GM12878 (cell line): Measurements from ENCODE around the gene HSPA1A. TPM values are rescaled to one million over a fixed set of nuclear protein-coding genes. Genes with fewer than 3 reads are reported as not detected.
A peak's percentile ranks its signal among the peaks of the same experiment; 100 is the strongest.

Experiments
- ATAC-seq: fragments of 200-7000 bp; cut with Tn5 transposase; 3 replicates; pipeline ENCODE4 v1.9.1; 2020; ENCODE audit warnings: mild to moderate bottlenecking, moderate library complexity
- BruUV-seq: library from RNA; stranded (reverse); fragments of 400-500 nt; replicated peaks from 2 replicates; lab custom pipeline; 2021; lab: Mats Ljungman, UMichigan
- CTCF ChIA-PET: fragments of 300-600 bp; sonication (Branson Sonifier 250); formaldehyde crosslinking; extraction: SDS; loops from one replicate; lab custom pipeline; 2021; ENCODE audit warnings: inconsistent platforms; lab: Yijun Ruan, JAX
- POLR2A ChIA-PET: fragments of 350-600 bp; formaldehyde crosslinking; extraction: SDS; loops from one replicate; lab custom pipeline; 2021; ENCODE audit warnings: inconsistent platforms; lab: Charles Lee
- RAD21 ChIA-PET: fragments of 300-600 bp; sonication (Branson Sonifier 250); formaldehyde crosslinking; loops from one replicate; lab custom pipeline; 2023; ENCODE audit warnings: antibody characterized with exemption; ENCODE audit not compliant: unreplicated experiment; lab: Charles Lee
- SMC1A ChIA-PET: fragments of 300-600 bp; sonication (Branson Sonifier 250); formaldehyde crosslinking; loops from one replicate; lab custom pipeline; 2023; ENCODE audit not compliant: unreplicated experiment, uncharacterized antibody; lab: Charles Lee
- DNase-seq: peaks from one replicate; pipeline ENCODE4 v3.0.0-alpha.2; 2011; ENCODE audit warnings: low read depth, low spot score
- FAIRE-seq: peaks from 3 replicates; lab custom pipeline; 2011; peaks lifted over from hg19 to GRCh38; lab: Jason Lieb, UNC
- H2AFZ ChIP-seq: 2 replicates; pipeline ENCODE4 v1.6.0; 2011; ENCODE audit warnings: low read depth, low read length, control low read depth; ENCODE audit not compliant: control insufficient read depth
- H3K27ac ChIP-seq: 2 replicates; pipeline ENCODE4 v1.5.1; 2011; ENCODE audit warnings: control low read depth; ENCODE audit not compliant: control insufficient read depth, insufficient read depth
- H3K27me3 ChIP-seq, 2 experiments: replicated peaks in 1 of 2; 2 replicates each; pipeline versions ENCODE4 v1.6.0 to v1.6.1; 2011; ENCODE audit warnings: low read length in 1 of 2; ENCODE audit not compliant: control insufficient read depth in 2 of 2, insufficient read depth in 2 of 2
- H3K36me3 ChIP-seq, 2 experiments: 2 replicates each; pipeline ENCODE4 v1.5.1; 2011; ENCODE audit warnings: low read length in 1 of 2; ENCODE audit not compliant: control insufficient read depth in 2 of 2, insufficient read depth in 2 of 2
- H3K4me1 ChIP-seq: 2 replicates; pipeline ENCODE4 v1.6.1; 2011; ENCODE audit warnings: mild to moderate bottlenecking, low read length, moderate library complexity, mixed read lengths; ENCODE audit not compliant: control insufficient read depth, insufficient read depth
- H3K4me2 ChIP-seq: 2 replicates; pipeline ENCODE4 v1.6.0; 2011; ENCODE audit warnings: control low read depth; ENCODE audit not compliant: control insufficient read depth, insufficient read depth
- H3K4me3 ChIP-seq: fragments of 200-600 bp; sonication (generic); 2 replicates; pipeline ENCODE4 v1.5.1; 2016
- H3K79me2 ChIP-seq: 2 replicates; pipeline ENCODE4 v1.6.0; 2011; ENCODE audit warnings: low read length; ENCODE audit not compliant: control insufficient read depth, insufficient read depth
- H3K9ac ChIP-seq: 2 replicates; pipeline ENCODE4 v1.8.0; 2011; ENCODE audit warnings: low read length, control low read depth, mixed read lengths; ENCODE audit not compliant: control insufficient read depth, insufficient read depth
- H3K9me3 ChIP-seq: replicated peaks from 3 replicates; pipeline ENCODE4 v1.5.1; 2011; ENCODE audit warnings: mild to moderate bottlenecking, low read length; ENCODE audit not compliant: control insufficient read depth, insufficient read depth
- H4K20me1 ChIP-seq: 2 replicates; pipeline ENCODE4 v1.6.0; 2011; ENCODE audit not compliant: control insufficient read depth, insufficient read depth
- BMI1 ChIP-seq: fragments of 450-650 bp; IDR thresholded peaks from 2 replicates; pipeline ENCODE4 v1.6.1; 2016; ENCODE audit warnings: mild to moderate bottlenecking, moderate library complexity, borderline replicate concordance
- CBX3 ChIP-seq: fragments of 200-600 bp; sonication (generic); IDR thresholded peaks from 2 replicates; pipeline ENCODE4 v1.6.1; 2016; ENCODE audit warnings: low read depth, borderline replicate concordance
- FOS ChIP-seq: IDR thresholded peaks from 3 replicates; pipeline ENCODE4 v1.6.1; 2011; ENCODE audit warnings: borderline replicate concordance; ENCODE audit not compliant: insufficient read length; ENCODE audit errors: extremely low read depth
- GATAD2B ChIP-seq: fragments of 450-650 bp; conservative IDR thresholded peaks from 2 replicates; pipeline ENCODE4 v1.6.1; 2017; ENCODE audit warnings: low read depth, mild to moderate bottlenecking, moderate library complexity
- HCFC1 ChIP-seq: fragments of 150-350 bp; IDR thresholded peaks from 2 replicates; pipeline ENCODE4 v1.6.1; 2014; ENCODE audit warnings: low read length
- JUND ChIP-seq: IDR thresholded peaks from 2 replicates; pipeline ENCODE4 v1.6.1; 2012; ENCODE audit warnings: low read depth, mild to moderate bottlenecking, low read length, improper control_type of control experiment, moderate library complexity
- KLF5 ChIP-seq: fragments of 450-650 bp; IDR thresholded peaks from 2 replicates; pipeline ENCODE4 v1.6.1; 2014; ENCODE audit warnings: mild to moderate bottlenecking; ENCODE audit not compliant: partially characterized antibody
- MEF2A ChIP-seq: IDR thresholded peaks from 2 replicates; pipeline ENCODE4 v1.6.1; 2011; ENCODE audit warnings: low read depth, mild to moderate bottlenecking, low read length, moderate library complexity; ENCODE audit not compliant: insufficient read depth
- MYB ChIP-seq: fragments of 150-350 bp; IDR thresholded peaks from 2 replicates; pipeline ENCODE4 v1.6.1; 2014; ENCODE audit warnings: mild to moderate bottlenecking, low read depth, low read length, borderline replicate concordance
- NR2F1 ChIP-seq: fragments of 450-650 bp; conservative IDR thresholded peaks from 2 replicates; pipeline ENCODE4 v1.6.1; 2017; ENCODE audit warnings: mild to moderate bottlenecking
- POLR2A ChIP-seq: IDR thresholded peaks from 2 replicates; pipeline ENCODE4 v1.6.1; 2011; ENCODE audit warnings: low read depth, mild to moderate bottlenecking, low read length
- SPI1 ChIP-seq: IDR thresholded peaks from 2 replicates; pipeline ENCODE4 v1.6.1; 2011; ENCODE audit warnings: low read depth, mild to moderate bottlenecking, low read length, moderate library complexity, borderline replicate concordance; ENCODE audit not compliant: insufficient read depth
- TBL1XR1 ChIP-seq: IDR thresholded peaks from 2 replicates; pipeline ENCODE4 v1.6.1; 2012; ENCODE audit warnings: low read depth, low read length, improper control_type of control experiment
- TCF12 ChIP-seq: IDR thresholded peaks from 2 replicates; pipeline ENCODE4 v1.6.1; 2011; ENCODE audit warnings: low read depth, mild to moderate bottlenecking, low read length
- YBX1 ChIP-seq: fragments of 450-650 bp; IDR thresholded peaks from 2 replicates; pipeline ENCODE4 v1.6.1; 2016; ENCODE audit warnings: antibody characterized with exemption
- ZNF24 ChIP-seq: fragments of 450-650 bp; IDR thresholded peaks from 2 replicates; pipeline ENCODE4 v1.6.1; 2017; ENCODE audit warnings: antibody characterized with exemption, mild to moderate bottlenecking
- ZZZ3 ChIP-seq: IDR thresholded peaks from 2 replicates; pipeline ENCODE4 v1.6.1; 2011; ENCODE audit warnings: low read depth; ENCODE audit not compliant: control insufficient read depth, insufficient read length
- WGBS: methylation state at CpG from one replicate; pipeline ENCODE4 v1.1.6; 2016; ENCODE audit warnings: low lambda C conversion rate; ENCODE audit not compliant: insufficient replicate concordance, insufficient coverage; ENCODE audit errors: missing lambda C conversion rate; 5-methylcytosine and 5-hydroxymethylcytosine counted together
- in situ Hi-C: fragments of 300-500 bp; cut with MboI; formaldehyde crosslinking; loops from 9 replicates; pipeline ENCODE4 v1.14.3; 2018; ENCODE audit warnings: mixed read lengths
- intact Hi-C: fragments of 100-400 bp; cut with micrococcal nuclease; formaldehyde crosslinking; loops from one replicate; pipeline ENCODE4 v1.14.2; 2022; ENCODE audit not compliant: unreplicated experiment
- polyA plus RNA-seq, 11 experiments: library from polyadenylated mRNA; depleted of rRNA in 4 of 11; unstranded in 6 of 11; stranded (reverse) in 5 of 11; fragments of >200 nt; fragmentation: Nextera tagmentation in 4 of 11; fragmentation: Illumina TruSeq in 1 of 11; extraction: Ambion mirVana in 4 of 11; extraction: Trizol in 1 of 11; gene quantifications; 1 replicate in 1 of 11; 2 replicates in 10 of 11; pipeline versions ENCODE4 v1.2.1 to v1.2.3, GENCODE V29; 2011 to 2016; ENCODE audit warnings: inconsistent platforms in 2 of 11, missing spikeins in 2 of 11, low read depth in 1 of 11
- total RNA-seq, 4 experiments: library from RNA; depleted of rRNA in 3 of 4; stranded (reverse); fragments of >200 nt in 3 of 4; fragmentation: Illumina TruSeq in 1 of 4; extraction: Trizol in 1 of 4; gene quantifications; 2 replicates each; pipeline versions ENCODE4 v1.2.1 to v1.2.3, GENCODE V29; 2013 to 2021
- TF ChIP-seq, protein P1 (sequence below): fragments of 450-650 bp; IDR thresholded peaks from 2 replicates; pipeline ENCODE4 v1.6.1; 2017; ENCODE audit warnings: antibody characterized with exemption, mild to moderate bottlenecking, moderate library complexity
- TF ChIP-seq, protein P2 (sequence below): fragments of 450-650 bp; formaldehyde crosslinking; IDR thresholded peaks from 2 replicates; pipeline ENCODE4 v1.5.0; 2022; ENCODE audit warnings: mild to moderate bottlenecking, missing genetic modification characterization

Gene HSPA1A
- total and polyA plus RNA-seq, 10 of the 15 experiments (the other 5 are each of a cell fraction or from before 2014, with no cell fraction given): 0.29 to 51.8 (median 17.5) TPM

DNA sequence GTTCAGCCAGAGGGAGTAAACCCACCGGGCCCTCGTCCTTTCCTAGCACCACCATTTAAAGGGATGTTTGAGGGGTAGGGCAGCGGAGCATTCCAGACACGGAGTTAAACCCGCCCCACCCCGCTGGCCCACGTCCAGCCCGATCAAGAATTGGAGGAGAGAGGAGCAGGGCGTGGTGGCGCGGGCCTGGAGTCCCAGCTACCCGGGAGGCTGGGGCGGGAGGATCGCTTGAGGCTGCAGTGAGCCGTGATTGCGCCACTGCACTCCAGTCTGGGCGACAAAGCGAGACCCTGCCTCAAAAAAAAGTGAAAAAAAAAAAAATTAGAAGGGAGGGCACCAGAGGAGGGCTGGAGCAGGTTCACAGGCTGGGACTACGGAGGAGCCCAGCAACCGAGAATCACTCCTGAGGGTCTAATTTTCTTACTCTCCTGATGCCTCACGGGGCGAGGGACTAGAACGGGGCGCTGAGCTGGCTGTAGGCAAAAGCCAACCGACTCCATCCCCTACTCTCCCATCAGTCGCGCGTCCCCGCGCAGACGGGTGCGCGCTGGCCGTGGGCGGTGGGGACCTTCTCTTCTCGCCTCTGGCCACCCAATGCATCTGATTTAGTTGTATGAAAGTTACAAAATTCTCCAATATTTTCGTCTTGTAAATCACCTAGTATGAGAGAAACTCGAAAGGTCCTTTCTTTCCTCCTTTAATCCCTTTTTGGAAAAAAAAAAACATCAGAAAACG lies 6.1 kb downstream of the HSPA1A start:
- H3K4me3 ChIP-seq: peak overlapping the region; percentile 69
- no peaks in the 10 kb centered on the region for H3K9me3 ChIP-seq
- RAD21 ChIA-PET: interaction anchor here (1.0 to 1.9 kb wide), 8 partner anchors 10 to 91 kb away, joined by 3 to 10 read pairs (median 6); partner anchors contain the start of gene NEU1
- ATAC-seq: peak; percentile 71
- H3K36me3 ChIP-seq: no peaks in the 10 kb centered on the region
- 7% methylated on average over 37 of the region's 39 CpGs for WGBS
- in situ Hi-C loops: no loop called here
- SMC1A ChIA-PET: interaction anchor here (1.9 kb wide), 1 partner anchor 15 kb away, joined by 13 read pairs; the partner anchor contains the start of gene LSM2
- H2AFZ ChIP-seq: peak overlapping the region; percentile 88
- peak overlapping the region; percentile 98 for H3K4me2 ChIP-seq
- H3K27ac ChIP-seq: peak overlapping the region; percentile 50
- no peak for FAIRE-seq
- H3K79me2 ChIP-seq: peaks cover 2% of the 10 kb centered on the region; the same call in 1 of the 2 replicates
- CTCF ChIA-PET: interaction anchor here (1.0 to 1.6 kb wide), 5 partner anchors 9 to 55 kb away, joined by 3 to 8 read pairs (median 3); partner anchors contain the start of genes NEU1 and VARS1
- no peaks in the 10 kb centered on the region for H3K27me3 ChIP-seq
- DNase-seq: no peak
- H3K4me1 ChIP-seq: peaks cover 14% of the 10 kb centered on the region
- TSS peak; percentile 87 for BruUV-seq
- no peaks in the 10 kb centered on the region for H4K20me1 ChIP-seq
- peak overlapping the region; percentile 86 for H3K9ac ChIP-seq
- intact Hi-C loops: loop anchor here (10.0 kb wide), 1 partner anchor 47 kb away; the partner anchor contains the start of gene VWA7
- POLR2A ChIA-PET: interaction anchor here (0.5 to 11.3 kb wide), 16 partner anchors 8 to 1212 kb away, joined by 3 to 158 read pairs (median 4); partner anchors contain the start of genes ABHD16A, CLIC1, GPANK1 and HSPA1A
- TF ChIP-seq TBL1XR1: no peak
- TF ChIP-seq NR2F1: no peak
- TF ChIP-seq, protein P1, sequence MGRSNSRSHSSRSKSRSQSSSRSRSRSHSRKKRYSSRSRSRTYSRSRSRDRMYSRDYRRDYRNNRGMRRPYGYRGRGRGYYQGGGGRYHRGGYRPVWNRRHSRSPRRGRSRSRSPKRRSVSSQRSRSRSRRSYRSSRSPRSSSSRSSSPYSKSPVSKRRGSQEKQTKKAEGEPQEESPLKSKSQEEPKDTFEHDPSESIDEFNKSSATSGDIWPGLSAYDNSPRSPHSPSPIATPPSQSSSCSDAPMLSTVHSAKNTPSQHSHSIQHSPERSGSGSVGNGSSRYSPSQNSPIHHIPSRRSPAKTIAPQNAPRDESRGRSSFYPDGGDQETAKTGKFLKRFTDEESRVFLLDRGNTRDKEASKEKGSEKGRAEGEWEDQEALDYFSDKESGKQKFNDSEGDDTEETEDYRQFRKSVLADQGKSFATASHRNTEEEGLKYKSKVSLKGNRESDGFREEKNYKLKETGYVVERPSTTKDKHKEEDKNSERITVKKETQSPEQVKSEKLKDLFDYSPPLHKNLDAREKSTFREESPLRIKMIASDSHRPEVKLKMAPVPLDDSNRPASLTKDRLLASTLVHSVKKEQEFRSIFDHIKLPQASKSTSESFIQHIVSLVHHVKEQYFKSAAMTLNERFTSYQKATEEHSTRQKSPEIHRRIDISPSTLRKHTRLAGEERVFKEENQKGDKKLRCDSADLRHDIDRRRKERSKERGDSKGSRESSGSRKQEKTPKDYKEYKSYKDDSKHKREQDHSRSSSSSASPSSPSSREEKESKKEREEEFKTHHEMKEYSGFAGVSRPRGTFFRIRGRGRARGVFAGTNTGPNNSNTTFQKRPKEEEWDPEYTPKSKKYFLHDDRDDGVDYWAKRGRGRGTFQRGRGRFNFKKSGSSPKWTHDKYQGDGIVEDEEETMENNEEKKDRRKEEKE: no peak
- TF ChIP-seq, protein P2, sequence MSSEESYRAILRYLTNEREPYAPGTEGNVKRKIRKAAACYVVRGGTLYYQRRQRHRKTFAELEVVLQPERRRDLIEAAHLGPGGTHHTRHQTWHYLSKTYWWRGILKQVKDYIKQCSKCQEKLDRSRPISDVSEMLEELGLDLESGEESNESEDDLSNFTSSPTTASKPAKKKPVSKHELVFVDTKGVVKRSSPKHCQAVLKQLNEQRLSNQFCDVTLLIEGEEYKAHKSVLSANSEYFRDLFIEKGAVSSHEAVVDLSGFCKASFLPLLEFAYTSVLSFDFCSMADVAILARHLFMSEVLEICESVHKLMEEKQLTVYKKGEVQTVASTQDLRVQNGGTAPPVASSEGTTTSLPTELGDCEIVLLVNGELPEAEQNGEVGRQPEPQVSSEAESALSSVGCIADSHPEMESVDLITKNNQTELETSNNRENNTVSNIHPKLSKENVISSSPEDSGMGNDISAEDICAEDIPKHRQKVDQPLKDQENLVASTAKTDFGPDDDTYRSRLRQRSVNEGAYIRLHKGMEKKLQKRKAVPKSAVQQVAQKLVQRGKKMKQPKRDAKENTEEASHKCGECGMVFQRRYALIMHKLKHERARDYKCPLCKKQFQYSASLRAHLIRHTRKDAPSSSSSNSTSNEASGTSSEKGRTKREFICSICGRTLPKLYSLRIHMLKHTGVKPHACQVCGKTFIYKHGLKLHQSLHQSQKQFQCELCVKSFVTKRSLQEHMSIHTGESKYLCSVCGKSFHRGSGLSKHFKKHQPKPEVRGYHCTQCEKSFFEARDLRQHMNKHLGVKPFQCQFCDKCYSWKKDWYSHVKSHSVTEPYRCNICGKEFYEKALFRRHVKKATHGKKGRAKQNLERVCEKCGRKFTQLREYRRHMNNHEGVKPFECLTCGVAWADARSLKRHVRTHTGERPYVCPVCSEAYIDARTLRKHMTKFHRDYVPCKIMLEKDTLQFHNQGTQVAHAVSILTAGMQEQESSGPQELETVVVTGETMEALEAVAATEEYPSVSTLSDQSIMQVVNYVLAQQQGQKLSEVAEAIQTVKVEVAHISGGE (CRISPR knock-in tag): no peak
- TF ChIP-seq KLF5: no peak
- TF ChIP-seq TCF12: no peak
- TF ChIP-seq ZZZ3: no peak
- TF ChIP-seq POLR2A: peak; percentile 83
- no peak for TF ChIP-seq FOS
- TF ChIP-seq BMI1: no peak
- TF ChIP-seq ZNF24: no peak
- no peak for TF ChIP-seq JUND
- no peak for TF ChIP-seq CBX3
- no peak for TF ChIP-seq GATAD2B
- TF ChIP-seq SPI1: no peak
- TF ChIP-seq HCFC1: no peak; the same call in 1 of the 2 replicates
- no peak for TF ChIP-seq YBX1
- TF ChIP-seq MEF2A: 0 out of 2 replicates have a peak, but pooled peaks have one; percentile 18
- peak; percentile 82 for TF ChIP-seq MYB
